ENCODE results near the gene FOXJ3.

The FOXJ3 gene

GRCh38 chr1:42311138-42311537 is 23.9 kb downstream of the FOXJ3 start:
- no peak for DNase-seq (ENCODE audit: low read depth)

- no peak for DNase-seq (ENCODE audit: low read depth)
These were observed 28.1 kb downstream of the FOXJ3 start for GRCh38 chr1:42306977-42307376.

GRCh38 chr1:42305639-42306038 is 29.4 kb downstream of the FOXJ3 start:
- DNase-seq (ENCODE audit: low read depth) = no peak

GRCh38 chr1:42302034-42302433 is 33.0 kb downstream of the FOXJ3 start:
- no peak for DNase-seq (ENCODE audit: low read depth)

GRCh38 chr1:42298520-42298919 is 36.5 kb downstream of the FOXJ3 start:
- no peak for DNase-seq (ENCODE audit: low read depth)

GRCh38 chr1:42295816-42296215 is 39.2 kb downstream of the FOXJ3 start:
- no peak for DNase-seq (ENCODE audit: low read depth)

GRCh38 chr1:42290130-42290529 is 44.9 kb downstream of the FOXJ3 start:
- DNase-seq (ENCODE audit: low read depth) = no peak

GRCh38 chr1:42288311-42288985 is 46.6 kb downstream of the FOXJ3 start:
- DNase-seq (ENCODE audit: low read depth) = no peak

GRCh38 chr1:42282867-42283583 is 52.0 kb downstream of the FOXJ3 start:
- DNase-seq (ENCODE audit: low read depth) = no peak

- no peak for DNase-seq (ENCODE audit: low read depth)
These were observed 52.9 kb downstream of the FOXJ3 start for GRCh38 chr1:42282024-42282579.

GRCh38 chr1:42280821-42281220 is 54.2 kb downstream of the FOXJ3 start:
- DNase-seq (ENCODE audit: low read depth) = no peak

- no peak for DNase-seq (ENCODE audit: low read depth)
These were observed 56.0 kb downstream of the FOXJ3 start for GRCh38 chr1:42279055-42279454.

- DNase-seq (ENCODE audit: low read depth) = no peak
These were observed 62.1 kb downstream of the FOXJ3 start for GRCh38 chr1:42272920-42273319.

- no peak for DNase-seq (ENCODE audit: low read depth)
These were observed 67.1 kb downstream of the FOXJ3 start for GRCh38 chr1:42267904-42268303.

- DNase-seq (ENCODE audit: low read depth) = no peak
These were observed 68.5 kb downstream of the FOXJ3 start for GRCh38 chr1:42266253-42267135.

GRCh38 chr1:42264511-42265190 is 70.4 kb downstream of the FOXJ3 start:
- DNase-seq (ENCODE audit: low read depth) = no peak

GRCh38 chr1:42263019-42263418 is 72.0 kb downstream of the FOXJ3 start:
- no peak for DNase-seq (ENCODE audit: low read depth)

GRCh38 chr1:42260376-42261070 is 74.5 kb downstream of the FOXJ3 start:
- no peak for DNase-seq (ENCODE audit: low read depth)

- no peak for DNase-seq (ENCODE audit: low read depth)
These were observed 75.3 kb downstream of the FOXJ3 start for GRCh38 chr1:42259739-42260064.

- no peak for DNase-seq (ENCODE audit: low read depth)
These were observed 75.8 kb downstream of the FOXJ3 start for GRCh38 chr1:42259059-42259738.

- no peak for DNase-seq (ENCODE audit: low read depth)
These were observed 76.8 kb downstream of the FOXJ3 start for GRCh38 chr1:42258218-42258617.
